ENCODE data around the gene KRTAP4-6.
"Not testable (repeated sequence)": the region's sequence is repeated elsewhere in the genome, so short reads cannot be mapped to it uniquely, and the experiment has no call there.

The KRTAP4-6 gene

GRCh38 chr17:41105347-41105746, 35.0 kb downstream of the KRTAP4-6 start, which contains the start of gene KRTAP4-9:
KRTAP4-9 (plus strand) TSS chr17:41105389; CDS start chr17:41105389, 0 bp downstream.
- not testable (repeated sequence) for DNase-seq (ENCODE audit: low spot score)

DNA sequence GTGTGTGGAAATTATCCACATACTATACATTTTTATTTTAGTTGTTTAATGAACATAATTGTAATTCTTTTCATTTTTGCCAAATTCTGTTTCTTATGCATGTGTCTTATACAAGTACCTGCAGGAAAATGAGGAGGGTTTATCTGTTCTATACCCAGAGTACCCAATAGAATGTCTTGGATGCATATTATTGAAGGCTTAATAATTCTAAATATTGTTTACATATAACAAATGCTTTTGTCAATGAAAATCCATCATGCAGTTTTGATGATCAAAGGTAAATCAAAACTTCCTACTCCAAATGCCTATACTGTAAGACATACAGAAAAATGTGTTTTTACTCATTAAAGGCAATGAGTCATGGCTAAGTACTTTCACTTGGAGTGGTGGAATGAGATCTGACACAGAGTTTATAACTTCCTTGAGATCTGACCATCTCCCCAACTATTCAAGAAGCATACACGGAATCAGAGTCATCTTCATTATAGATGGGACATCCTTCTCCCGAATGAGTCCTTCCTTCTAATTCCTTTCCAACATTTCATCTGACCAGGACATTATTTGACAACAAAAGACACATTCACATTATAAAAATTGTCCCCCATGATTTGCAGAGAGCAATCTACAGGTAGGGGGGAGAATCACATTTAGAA, 35.8 kb downstream of the KRTAP4-6 start:
- peak; percentile 18 for DNase-seq (ENCODE audit: low spot score)

GRCh38 chr17:41103896-41104295, 36.4 kb downstream of the KRTAP4-6 start:
- no peak for DNase-seq (ENCODE audit: low spot score)

GRCh38 chr17:41101586-41102259, 38.6 kb downstream of the KRTAP4-6 start, which contains the start of gene KRTAP4-16:
KRTAP4-16 (minus strand) TSS chr17:41102209; CDS start chr17:41102209, 0 bp downstream.
- DNase-seq (ENCODE audit: low spot score) = no peak

- DNase-seq (ENCODE audit: low spot score) = not testable (repeated sequence)
Measured at GRCh38 chr17:41099682-41100480, 40.5 kb downstream of the KRTAP4-6 start.

GRCh38 chr17:41098481-41098880, 41.9 kb downstream of the KRTAP4-6 start:
- DNase-seq (ENCODE audit: low spot score) = no peak

- no peak for DNase-seq (ENCODE audit: low spot score)
Measured at GRCh38 chr17:41098042-41098441, 42.3 kb downstream of the KRTAP4-6 start, which contains the start of gene KRTAP4-8. KRTAP4-8 (minus strand) TSS chr17:41098142; CDS start chr17:41098084, 58 bp downstream.

DNA sequence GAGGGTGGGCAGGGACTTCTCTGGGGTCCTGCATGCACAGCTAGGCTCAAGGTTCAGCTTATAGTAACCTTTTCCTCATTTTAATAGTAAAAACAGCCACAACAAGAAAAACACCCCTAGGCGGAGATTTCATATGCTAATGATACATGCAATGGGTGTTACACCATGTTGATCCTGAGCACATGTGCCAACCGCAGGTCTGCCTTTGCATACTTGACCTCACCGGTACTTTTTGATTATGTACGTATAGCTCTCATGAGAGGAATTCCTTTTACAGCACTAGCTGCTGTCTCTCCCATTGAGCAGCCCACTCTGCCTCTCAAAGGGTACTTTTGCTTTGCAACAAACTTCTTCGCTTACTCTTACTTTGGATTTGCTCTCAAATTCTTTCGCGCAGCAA, 44.3 kb downstream of the KRTAP4-6 start:
- DNase-seq (ENCODE audit: low spot score) = peak; percentile 14
